Amniotic stem cell (primary cell): ENCODE results near the gene RPP25L.

Experiments
- DNase-seq: peaks from one replicate; lab custom pipeline; 2025; lab: John Stamatoyannopoulos, UW

Gene RPP25L

DNA sequence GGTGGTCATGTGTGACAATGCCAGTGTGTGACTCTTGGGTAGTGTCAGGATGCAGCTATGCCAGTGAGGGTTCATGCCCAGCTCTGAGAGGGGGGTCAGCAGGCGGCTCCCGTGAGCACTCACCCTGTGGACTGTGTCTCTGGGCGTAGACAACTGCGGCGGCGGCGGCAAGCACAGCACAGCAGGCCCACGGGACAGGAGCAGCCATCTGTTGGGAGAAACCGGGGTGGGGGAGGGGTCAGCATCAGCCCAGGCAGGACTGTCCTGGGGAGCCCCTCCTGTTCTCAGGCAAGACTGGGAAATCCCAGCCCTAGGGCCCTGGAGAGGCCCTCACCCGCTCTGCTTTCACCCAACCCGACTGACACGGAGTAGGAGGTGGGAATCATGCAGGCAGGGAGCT, 43.1 kb downstream of the RPP25L start:
- DNase-seq = no peak

DNA sequence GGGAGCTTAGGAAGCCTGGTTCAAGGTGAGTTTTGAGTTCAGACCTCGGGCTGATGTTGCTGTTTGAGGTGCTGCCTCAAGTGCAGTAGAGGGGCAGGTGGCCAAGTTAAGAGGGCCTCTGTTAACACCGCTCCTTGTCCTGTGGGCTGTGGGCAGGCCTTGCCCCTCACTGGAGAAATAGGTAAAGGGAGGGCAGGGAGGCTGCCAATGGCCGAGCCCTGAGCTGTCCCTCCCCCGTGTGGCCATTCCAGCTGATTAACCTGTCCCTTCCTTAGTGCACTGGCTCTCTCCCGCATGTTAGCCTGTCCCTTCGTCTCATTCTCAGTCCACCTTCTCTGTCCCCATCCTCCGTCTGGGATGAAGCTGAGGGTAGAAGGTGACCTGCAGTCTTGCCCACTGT, 43.8 kb downstream of the RPP25L start:
- no peak for DNase-seq

DNA sequence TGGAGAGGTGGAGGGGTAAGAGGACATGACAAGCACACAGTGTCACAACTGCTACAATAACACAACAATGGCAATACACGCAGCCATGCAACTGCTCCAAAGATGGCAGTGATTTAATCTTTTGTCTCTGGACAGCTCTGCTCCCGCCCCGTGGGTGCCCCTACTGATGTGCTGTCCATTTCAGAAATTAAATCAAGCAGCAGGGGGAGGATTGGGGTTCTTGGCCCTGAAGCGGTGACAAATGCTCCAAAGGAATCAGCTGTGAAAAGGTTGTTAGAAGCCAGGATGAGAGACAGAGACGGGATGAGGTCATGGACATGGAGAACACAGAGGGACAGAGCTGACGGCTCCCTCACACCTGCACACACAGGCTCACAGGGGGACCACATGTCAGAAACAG, 44.9 kb downstream of the RPP25L start:
- no peak for DNase-seq

DNA sequence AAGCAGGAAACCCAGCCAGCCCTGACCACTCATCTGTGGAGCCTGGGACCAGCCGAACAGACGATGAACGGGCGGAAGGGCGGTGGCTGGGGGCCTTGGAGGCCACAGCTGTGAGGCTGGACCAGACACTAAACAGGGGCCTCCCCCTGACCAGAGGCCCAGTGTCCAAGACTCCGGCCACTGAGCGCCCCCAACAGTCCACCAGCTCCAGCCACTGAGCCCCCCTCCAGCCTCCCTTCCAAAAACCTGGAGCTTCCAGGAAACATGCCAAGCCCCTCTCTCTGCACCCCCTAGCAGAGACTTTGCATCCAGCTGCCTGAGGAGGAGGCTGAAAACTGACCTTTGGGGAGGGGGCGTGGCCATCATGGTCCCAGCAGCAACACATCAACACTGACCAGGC, 45.6 kb downstream of the RPP25L start:
- no peak for DNase-seq

DNA sequence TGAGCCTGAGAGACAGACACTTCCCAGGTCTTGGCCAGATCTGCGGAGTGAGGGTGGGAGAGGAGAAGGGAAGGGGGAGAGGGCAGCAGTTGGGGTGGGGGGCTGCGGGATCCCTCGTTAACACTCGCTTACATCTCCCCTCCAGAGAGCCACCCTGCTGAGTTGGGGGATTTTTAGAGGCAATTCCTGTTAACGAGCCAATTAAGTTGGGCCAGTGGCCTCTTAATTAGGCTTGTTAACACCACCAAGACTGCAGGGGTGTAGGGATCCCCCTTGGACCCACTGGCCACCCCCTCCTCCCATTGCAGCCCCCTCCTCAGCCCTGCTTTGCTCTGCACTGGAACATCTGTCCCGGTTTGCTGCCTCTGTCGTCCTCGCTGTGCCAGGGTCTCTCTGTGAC, 46.0 kb downstream of the RPP25L start:
- DNase-seq = no peak

DNA sequence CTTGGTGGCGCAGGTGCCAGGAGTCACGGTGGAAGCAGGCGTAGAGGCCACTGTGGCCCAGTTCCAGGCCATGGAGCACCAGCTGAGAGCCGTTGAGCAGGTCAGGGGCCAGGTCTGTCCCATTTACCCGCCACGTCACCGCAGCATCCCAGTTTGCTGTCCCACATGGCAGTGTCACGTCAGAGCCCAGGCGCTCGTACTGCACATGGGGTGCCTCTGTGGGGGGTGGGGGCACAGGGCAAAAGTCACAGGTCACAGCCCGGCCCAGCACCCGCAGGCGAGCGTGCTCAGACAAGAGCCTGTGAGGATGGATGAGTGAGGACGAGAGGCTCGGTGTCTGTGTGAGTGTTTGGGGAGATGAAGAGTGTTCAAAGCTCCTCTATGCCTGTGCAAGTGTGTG, 47.3 kb downstream of the RPP25L start:
- no peak for DNase-seq

DNA sequence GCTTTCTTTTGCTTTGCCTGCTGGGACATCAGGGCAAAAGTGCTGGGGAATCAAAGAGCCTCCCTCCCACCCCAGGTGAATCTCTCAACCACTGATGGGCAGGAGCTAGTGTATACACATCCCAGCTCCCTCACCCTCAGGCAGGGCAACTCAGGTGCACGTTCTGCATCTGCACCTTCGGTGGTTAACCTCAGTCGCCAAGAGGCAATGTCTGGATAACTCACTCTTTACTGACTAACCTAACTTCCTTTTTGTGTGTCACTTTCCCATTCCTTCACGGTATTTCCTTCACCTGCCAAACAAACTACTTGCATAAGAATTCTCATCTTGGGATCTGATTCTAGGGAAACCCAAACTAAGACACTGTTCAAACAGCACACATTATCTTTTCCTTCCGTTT, 48.6 kb downstream of the RPP25L start:
- DNase-seq = no peak

DNA sequence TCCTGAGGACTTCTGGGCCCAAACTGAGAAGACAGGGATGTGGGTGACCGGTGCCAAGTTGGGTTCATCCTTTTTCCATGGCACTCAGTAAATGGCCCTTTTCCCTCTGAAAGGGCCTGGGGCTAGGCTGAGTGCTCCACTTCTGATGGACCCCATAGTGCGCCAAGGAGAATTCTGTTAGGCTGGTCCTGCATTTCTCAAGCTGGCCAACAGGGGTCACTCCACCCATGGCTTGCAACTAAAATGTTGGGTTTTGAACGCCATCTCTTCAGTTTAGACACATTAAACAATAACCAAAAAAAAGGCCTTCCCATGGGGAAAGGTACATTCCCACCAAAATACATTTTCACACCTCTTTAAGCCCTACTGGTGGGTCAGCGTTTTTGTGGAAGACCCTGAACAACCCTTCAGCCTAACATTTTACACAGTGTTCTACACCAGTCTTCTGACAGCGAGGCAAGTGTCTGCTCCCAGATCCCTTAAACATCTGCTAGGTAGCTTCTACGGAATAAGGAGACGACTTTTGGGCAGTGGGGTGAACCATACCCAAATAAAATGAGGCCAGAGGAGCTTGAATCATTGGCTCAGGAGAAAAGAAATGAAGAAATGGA, 49.7 kb downstream of the RPP25L start:
- no peak for DNase-seq

DNA sequence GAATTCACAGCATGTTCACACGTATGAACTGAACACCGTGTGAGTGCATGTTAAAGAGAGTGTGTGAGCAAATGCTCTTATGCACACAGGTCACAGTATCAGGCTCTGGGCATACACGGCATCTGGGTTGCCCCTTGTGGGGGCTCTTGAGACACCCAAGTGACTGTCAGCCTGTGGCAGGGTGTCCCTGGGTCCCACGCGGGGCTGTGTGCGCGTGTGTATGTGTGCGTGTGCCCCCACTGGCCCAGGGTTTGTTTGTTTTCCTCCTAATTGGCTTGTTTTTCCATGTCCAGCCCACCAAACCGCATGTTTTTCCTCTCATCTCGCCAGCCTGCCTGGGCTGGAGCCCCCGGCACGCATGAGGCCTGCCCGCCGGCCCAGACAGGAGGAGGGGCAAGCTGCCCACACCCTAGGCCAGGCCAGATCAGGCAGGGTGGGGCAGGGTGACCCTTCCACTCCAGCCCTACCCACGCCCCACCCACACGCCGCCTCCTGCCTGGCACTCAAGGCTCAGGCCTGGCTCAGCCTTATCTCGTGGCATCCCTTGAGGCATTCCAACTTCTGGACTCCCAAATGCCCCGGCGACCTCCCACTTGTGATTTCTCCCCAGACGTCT, 51.2 kb downstream of the RPP25L start:
- DNase-seq = no peak
